Limb (tissue), 2 donors: ENCODE data around the gene EZR.

Source experiments
- DNase-seq, 2 donors: peaks; one replicate each; pipeline ENCODE4 v3.0.0-alpha.2; 2016; ENCODE audit errors: extremely low spot score in 2 of 2

Gene EZR

DNA sequence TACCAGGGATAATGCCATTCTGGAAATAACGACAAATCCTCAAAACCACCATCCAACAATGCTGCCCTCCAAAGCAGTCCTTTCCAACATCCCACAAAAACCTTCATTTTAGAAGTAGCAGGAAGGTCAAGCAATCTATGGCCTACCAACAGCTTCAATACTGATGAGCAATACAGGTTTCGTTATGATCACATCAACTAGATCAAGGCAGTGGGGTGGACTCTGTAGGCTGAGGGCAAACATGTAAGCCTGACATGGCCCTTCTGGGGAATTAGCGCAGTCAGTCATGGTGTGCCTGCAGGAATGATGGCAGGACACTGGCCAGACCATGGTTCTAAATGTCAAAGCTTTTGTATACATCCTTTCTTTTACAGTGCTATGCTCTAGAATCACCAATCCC, 41.7 kb downstream of the EZR start:
- no peak for DNase-seq

GRCh38 chr6:158776737-158777136, 42.4 kb downstream of the EZR start:
- no peak for DNase-seq

DNA sequence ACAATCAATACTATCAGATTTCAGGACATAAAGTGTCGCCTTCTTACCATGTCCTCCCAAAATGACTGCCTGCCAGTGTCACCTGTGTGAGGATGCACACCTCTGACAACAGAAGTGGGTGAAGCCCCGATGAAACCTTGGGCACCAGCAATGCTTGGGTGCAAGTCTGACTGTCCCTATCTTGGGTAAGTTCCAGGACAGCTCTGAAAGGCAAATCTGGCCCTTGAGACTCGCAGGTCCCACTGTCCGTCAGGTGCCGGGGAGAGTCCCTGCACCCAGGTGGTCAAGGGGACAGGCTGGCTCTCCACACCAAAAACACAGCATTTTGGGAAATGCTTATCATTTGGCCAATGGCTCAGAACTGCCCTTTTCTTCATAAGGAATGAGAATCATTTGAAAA, 43.3 kb downstream of the EZR start:
- DNase-seq, result no peak

- no peak for DNase-seq
These were observed 44.3 kb downstream of the EZR start for GRCh38 chr6:158774717-158775449.

DNA sequence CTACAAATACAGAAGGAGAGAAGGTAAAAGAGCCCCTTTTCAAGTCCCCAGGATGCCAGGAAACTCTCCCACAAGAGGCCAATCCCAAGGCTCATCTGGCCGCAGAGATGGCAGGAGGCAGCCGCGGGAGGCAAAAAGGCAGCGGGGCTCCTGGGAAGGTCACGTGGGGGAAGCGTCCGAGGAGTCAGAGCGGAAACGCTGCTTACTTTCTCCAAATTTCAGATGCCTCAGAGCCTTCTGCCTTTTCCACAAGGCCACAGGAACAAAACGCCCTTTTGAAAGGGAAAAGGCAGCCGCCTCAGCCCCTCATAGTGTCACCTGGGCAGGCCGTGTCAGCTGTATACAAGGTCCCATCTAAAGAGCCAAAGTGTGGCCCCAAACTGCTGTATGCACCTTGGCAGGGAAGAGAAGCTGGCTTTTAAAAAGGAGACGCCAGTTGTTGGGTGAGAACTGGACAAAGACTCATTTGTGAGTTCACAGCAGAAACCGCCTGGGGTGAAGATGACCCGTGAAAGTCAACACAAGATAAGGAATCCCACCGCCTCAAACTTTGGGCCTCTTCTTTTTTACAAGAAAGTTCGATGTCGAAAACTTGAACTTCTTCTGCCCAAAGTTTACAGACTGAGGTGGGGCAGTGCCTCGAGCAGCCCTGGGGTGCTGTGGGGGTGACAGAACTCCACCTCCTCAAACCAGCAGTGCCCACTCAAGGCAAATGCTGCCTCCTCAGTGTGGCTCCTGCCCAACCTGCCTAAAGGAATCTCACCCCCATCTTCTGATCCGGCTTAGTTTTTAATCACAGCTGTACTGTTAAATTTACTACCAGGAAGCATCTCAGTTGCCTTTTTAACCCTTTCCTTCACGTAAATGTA, 45.4 kb downstream of the EZR start:
- DNase-seq, result no peak

DNA sequence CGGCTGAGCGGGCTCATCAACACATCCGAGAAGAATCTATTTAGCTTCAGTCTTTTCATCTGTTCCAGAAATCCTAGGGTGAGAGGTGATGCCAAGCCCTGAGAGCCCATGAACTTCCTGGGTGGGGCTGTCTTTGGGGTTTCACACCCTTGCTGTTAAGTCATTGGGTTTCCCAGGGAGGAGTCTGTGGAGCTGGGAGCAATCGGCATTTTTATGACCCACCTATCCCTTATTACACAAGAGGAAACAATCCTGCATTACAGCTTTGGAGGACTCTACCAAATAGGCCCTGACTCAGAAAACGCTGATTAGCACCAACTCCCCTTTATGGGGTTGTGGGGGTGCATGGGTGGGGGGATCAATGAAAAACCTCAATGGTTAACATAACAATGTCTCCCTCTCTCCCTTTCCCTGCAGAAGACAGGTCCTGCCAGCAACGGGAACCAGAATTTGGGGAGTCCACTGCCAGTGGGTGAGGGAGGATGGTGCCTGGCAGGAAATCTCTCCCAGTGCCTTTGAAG, 46.3 kb downstream of the EZR start:
- DNase-seq, result no peak

DNA sequence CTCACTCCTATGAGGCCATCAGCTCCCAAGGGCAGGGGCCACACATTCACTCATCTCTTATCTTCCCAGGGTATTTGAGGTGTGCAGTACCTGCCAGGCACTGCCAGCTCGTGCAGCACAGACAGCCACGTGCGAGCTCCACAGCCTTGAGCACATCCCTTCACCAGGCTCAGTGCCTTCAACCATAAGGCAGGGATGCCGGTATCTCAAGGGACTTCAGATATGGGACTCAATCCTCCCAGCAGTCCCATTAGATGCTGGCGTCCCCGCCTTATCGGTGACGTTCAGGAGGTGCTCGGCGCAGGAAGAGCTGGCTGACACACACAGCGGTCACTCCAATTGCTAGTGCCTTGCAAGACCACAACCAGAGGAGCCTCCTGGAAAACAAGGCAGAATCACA, 47.0 kb downstream of the EZR start:
- no peak for DNase-seq

GRCh38 chr6:158771399-158772152, 47.6 kb downstream of the EZR start:
- no peak for DNase-seq

DNA sequence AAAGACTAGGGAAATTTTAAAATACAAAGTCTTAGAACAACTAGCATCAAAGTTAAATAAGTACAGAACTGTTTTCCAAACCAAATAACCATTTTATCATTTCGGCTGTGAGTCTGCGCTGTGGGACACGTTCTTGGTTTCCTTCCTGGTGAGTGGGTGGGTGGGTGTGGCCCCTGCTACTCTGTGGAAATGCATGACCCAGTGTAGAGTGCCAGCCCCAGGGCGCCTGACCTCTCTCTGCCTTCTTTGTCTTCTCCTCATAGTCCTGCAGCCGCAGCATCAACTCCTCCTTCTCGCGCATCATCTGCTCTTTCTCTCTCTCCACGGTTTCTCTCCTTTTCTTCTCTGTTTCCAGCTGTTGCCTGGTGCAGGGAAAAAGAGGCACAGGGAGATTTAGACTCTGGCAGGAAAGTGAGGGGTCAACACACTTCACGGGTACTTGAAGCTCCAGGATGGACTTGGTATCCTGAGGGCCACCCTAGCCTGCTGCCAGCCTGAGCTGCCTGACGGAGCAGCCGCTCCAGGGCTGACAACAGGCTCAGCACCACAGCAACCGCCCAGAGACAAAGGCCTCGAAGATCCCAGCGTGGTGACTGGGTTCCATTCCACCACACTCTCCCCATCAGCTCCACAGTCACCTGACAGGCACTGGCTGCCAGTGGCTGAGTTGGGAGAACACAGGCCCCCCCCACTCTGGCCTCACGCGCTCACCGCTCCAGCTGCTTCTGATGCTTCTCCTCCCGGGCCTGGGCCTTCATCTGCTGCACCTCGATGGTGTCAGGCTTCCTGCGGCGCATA, 48.4 kb downstream of the EZR start:
- DNase-seq, result no peak

DNA sequence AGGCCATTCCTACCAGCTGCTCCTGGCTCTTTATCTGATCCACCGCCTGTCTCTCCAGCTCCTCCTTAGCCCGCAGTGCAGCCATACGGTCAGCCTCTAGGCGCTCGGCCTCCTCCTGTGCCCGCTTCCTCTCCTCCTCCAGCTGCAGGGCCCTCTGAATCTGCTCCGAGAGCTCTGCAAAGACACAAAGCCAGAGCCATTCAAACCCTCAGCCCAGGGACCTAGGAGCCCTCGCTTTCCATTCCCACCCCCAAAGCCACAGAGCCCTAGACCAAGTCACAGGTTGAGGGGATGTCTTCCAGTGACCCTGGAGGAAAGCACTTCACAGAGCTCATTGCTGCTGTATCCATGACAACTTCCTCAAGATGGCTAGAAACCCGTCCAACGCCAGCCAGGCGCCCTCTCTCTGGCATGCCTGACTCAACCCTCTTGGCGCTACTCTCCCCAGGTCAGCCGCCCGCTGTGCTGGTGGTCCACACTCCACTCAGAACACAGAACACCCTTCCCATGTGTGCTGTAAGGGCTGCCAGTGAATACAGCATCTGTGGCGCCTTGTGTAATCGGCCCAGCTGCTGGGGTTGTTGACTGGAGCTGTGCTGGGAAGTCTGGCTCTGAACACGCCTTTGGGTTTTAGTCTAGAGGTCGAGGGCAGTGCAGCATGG, 49.3 kb downstream of the EZR start:
- no peak for DNase-seq

DNA sequence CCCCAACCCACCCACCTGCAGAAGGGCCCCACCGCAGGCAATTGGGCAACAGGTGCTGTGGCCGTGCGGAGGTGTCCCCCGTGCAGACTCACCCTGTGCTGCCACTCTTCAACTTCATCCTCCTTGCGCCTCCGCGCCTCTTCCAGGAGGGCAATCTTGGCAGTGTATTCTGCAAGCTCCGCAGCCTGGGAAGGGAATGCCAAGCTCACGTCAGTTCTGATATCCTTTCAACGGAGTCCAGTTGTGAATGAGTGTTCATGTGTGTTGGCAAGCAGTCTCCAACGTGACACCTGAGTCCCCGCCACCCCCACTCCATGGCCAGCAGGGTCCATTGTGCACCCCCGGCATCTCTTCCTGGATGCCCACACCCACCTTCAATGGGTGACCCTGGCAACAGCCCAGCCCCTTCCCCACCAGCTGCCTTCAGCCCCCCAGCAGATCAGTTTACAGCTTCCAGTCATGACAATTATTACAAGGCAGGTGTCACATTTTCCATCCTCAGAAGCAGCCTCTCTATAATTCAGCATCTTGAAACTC, 49.9 kb downstream of the EZR start:
- no peak for DNase-seq

GRCh38 chr6:158768436-158768835, 50.7 kb downstream of the EZR start:
- no peak for DNase-seq

DNA sequence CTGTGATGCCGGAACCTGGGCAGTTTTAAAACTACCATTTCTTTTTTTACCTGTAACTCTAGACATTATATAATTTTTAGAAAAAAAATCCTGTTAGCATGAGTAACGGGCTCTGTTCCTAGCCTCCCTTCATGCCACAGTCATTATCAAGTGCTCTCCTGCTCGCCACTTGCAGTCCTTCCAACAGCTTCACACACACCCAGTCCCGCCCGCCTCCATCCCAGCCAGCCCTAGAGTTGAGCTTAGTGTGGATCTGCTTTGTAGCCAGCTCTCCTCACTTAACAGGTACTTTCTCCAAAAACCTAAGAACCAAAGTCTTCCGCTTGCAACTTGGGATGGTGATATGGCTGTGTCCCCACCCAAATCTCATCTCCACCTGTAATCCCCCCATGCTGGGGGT, 51.5 kb downstream of the EZR start:
- no peak for DNase-seq

DNA sequence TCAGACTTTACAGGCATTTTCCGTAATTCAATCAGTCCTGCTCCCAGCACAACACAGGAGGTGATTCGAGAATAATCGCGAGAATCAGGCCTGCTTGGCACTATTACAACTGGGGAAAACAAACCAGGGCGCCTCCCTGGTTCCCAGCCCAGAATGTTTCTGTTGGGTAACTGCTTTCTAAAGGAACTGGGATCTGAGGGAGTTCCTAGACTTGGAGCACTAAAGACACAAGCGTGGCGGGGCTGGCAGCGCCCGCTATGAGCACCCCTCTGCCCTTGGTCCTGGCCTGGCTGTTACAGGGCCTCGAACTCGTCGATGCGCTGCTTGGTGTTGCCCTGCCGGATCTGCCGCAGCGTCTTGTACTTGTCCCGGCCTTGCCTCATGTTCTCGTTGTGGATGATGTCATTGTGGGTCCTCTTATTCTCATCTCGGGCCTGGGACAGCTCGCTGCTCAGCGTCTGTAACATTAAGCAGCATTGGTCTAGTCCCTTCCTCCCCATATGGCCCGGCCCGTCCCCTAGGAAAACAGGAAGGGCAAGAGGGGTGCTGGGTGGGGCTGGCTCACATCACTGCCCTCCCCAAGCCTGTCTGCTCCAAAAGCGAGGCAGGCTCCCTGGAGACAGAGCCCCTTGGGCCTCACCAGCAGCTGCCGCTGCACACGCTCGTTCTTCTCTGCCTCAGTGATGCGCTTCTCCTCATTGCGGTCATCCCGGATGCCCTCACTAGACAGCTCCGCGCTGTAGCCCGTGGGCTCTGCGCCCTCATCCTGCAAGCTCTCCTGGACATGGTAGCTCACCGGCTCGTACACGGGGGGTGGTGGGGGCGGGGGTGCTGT, 52.3 kb downstream of the EZR start:
- no peak for DNase-seq

GRCh38 chr6:158765499-158766068, 53.6 kb downstream of the EZR start:
- DNase-seq, result no peak

DNA sequence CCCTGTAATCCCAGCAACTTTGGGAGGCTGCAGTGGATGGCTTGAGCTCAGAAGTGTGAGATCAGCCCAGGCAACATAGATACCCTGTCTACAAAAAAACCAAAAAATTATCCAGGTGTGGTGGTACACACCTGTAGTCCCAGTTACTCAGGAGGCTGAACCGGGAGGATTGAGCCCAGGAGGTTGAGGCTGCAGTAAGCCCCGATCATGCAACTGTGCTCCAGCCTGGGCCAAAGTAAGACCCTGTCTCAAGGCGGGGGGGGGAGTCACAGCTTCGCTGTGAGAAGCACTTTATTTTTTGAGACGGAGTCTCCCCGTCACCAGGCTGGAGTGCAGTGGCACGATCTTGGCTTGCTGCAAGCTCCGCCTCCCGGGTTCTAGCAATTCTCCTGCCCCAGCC, 54.2 kb downstream of the EZR start:
- DNase-seq, result no peak

- no peak for DNase-seq
These were observed 54.9 kb downstream of the EZR start for GRCh38 chr6:158764183-158764849.

GRCh38 chr6:158763434-158764182, 55.6 kb downstream of the EZR start:
- no peak for DNase-seq
